ENCODE results near the gene DFFB.
"Not testable (repeated sequence)": the region's sequence is repeated elsewhere in the genome, so short reads cannot be mapped to it uniquely, and the experiment has no call there.

The DFFB gene

GRCh38 chr1:3910857-3911845, 53.9 kb downstream of the DFFB start:
- DNase-seq = peak; percentile 67

- DNase-seq = no peak
Measured at GRCh38 chr1:3911981-3912808, 54.9 kb downstream of the DFFB start.

DNA sequence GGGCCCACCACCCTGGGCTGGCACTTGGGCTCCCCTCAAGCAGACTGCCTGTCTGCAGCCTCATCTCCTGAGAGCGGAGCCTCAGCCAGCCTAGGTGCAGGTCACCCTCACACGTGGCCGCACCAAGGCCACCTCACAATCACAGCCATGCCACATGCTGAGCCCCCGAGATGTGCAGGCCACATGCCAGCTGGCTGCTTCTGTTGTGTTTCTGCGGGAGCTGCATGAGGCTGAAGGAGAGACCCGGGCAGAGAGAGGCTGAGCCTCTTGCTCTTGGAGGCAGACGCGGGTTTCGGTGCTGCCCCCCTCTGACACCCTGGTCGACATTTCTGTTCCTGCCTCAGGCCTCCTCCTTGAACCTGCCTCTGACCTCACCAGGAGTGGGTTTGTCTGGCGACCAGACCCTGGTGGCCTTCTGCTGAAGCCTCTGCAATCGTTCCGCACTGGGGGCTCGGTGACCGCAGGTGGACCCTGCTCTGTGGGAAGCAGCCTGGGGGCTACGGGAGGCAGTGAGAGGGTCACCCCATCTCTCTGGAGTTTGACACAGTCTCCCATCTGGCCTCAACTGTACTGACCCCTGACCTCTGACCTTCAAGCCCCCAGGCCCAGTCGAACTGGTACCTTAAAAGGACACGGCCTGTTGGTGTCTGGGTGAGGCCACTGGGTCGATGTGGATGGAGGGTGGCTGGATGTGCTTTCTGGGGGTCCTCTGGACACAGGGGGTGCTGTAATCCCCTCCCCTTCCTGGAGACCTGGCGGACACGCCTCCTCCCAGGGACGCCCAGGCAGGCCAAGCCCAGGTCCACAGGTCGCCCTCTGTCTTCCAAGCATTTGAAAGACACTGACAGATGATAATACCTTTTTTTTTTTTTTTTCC, 55.8 kb downstream of the DFFB start:
- no peak for DNase-seq

- no peak for DNase-seq
Measured at GRCh38 chr1:3914331-3914851, 57.1 kb downstream of the DFFB start.

DNA sequence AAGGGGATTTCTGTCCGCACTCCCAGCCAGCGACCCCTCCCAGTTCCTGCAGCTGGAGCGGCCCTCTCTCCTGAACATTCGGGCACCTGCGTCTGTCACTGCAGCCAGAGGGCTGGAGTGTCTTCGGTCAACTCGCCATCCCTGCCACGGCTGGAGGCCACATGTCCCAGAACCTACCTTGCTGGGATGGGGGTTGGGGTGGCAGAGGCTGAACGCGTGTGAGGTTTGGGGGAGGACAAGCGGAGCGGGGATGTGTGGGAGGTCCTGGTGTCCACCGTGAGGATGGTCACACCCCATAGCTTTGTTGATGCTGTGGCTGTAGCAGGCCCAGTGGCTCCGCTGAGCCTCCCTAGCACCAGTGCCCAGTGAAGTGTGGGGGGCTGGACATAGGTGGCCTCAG, 57.6 kb downstream of the DFFB start:
- DNase-seq = no peak

DNA sequence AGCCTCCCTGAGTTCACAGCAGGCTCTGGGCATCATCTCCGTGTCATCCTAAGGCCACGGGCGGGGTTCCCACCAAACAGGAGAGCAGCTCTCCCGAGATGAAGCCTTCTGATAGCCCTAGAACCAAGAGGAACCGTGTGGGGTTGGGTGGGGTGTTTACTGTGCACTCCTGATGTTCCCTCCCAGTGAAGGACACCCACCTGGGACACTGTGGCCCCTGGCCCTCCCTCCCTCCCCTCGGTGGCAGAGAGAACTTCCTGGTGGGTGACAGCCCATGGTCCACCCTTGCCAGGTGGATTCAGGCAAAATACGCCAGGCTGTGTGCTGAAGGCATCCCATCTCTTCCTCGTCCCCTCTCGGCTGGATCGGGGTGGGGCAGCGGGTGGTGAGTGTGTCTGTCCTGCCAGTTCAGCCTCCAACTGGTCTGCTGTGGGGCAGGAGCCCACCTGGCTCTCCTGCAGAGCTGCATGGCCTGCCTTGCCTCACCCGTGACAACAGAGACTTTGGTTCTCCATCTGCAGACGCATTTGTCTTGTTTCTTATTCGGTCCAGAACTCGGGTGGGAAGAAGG, 58.4 kb downstream of the DFFB start:
- no peak for DNase-seq

- no peak for DNase-seq
Measured at GRCh38 chr1:3917761-3918160, 60.5 kb downstream of the DFFB start.

DNA sequence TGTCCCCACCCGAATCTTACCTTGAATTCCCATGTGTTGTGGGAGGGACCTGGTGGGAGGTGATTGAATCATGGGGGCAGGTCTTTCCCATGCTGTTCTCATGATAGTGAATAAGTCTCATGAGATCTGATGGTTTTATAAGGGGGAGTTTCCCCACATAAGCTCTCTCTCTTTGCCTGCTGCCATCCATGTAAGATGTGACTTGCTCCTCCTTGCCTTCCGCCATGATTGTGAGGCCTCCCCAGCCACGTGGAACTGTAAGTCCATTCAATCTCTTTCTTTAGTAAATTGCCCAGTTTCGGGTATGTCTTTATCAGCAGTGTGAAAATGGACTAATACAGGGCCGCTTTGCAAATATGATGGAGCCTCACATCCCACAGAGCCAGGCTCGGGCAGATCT, 61.1 kb downstream of the DFFB start:
- not testable (repeated sequence) for DNase-seq

- DNase-seq = no peak
Measured at GRCh38 chr1:3918966-3919611, 61.8 kb downstream of the DFFB start.

- no peak for DNase-seq
Measured at GRCh38 chr1:3919706-3920105, 62.4 kb downstream of the DFFB start.

- DNase-seq = no peak
Measured at GRCh38 chr1:3921765-3922164, 64.5 kb downstream of the DFFB start.

- DNase-seq = no peak
Measured at GRCh38 chr1:3922201-3922725, 65.0 kb downstream of the DFFB start.

DNA sequence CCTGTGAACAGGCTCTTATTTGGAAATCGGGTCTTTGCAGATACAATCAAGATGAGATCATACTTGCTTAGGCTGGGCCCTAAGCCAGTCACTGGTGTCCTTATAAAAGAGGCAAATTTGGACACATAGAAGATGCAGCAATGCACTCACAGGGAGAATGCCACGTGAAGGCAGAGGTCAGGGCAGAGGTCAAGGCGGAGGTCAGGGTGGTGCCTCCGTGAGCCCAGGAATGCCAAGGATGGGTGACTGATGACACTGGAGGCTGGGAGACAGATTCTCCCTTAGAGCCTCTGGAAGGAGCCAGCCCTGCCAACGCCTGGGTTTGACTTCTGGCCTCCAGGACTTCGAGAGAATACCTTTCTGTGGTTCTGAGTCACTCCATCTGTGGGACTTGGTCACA, 65.6 kb downstream of the DFFB start:
- no peak for DNase-seq

DNA sequence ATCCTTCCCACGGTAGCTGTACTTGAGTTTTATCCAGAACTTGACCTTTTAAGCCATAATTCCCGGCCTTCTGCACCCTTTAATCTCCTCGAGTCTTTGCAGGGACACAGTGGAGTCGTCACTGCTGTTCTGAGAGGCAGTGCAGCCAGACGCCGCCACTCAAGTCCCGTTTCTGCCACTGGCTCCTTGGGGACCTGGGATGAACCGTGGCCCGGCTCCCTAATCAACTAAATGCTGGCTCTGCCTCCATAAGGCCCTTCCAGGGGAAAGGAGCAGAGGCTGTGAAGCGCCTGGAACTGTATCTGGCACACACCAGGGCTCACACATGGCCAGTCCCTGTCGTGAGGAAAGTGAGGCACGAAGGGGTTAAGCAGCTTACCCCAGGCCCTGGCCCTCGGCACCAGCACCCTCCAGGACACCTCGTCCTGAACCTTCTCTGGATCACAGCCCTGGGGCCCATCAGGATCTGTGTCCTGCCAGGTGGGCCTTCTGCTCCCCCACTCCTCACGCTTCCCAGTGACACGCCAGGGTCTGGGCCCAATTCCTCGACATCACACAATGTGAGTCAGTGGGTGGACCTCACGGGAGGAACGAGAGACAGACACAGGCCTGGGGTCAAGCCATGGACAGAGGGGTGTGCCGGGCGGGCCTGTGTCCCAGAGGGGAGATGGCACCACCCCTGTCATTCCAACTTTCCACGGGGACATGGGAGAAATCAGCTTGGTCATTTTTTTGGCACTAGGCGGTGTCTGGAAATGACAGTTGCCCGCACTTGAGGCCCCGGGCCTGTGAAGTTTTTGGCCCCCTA, 66.3 kb downstream of the DFFB start:
- DNase-seq = no peak

DNA sequence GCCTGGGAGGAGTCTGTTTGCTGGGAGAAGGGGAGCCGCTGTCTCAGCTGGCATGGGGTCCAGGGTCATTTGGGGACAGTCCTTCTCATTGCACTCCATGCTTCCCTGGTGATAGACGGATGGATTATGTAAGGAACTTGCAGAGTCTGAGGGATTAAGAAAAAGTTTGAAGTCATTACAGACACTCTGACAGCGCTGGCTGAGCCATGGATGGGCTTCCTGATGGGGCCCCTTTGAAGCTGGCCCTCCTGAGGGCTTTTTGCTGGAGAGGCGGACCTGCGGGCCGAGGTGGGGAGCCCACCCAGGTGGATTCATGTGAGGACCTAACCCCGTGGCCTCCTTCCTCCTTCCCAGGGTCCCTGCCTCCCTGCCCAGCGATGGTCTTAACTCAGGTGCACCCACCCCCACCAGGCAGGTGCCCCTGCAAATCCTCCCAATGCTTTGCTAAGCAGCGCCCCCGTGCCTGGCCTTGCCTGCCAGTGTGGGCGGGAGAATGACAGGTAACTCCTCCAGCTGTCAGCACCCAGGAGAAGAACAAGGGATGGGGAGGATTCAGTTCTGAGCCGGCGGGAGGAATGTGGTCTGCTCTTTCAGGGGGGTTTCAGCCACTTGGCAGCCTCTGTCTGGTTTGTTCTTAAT, 67.0 kb downstream of the DFFB start:
- no peak for DNase-seq

DNA sequence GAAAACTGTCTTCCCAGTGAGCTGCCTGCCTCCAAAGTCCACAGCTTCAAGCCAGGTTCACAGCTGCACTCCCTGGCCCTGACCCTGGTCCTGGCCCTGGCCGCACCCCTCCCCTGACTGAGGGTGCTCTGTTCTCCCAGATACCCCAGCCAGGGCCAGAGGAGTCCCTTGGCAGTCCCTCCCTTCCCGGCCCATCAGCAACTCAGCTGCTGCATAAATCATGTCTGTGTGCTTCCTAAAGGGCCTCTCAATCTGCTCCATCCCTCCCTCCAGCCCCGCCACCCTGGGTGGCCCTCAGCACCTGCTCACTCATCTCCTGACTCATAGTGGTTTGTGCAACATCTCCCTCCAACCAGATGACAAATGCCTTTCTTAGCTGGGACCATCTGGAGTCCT, 67.5 kb downstream of the DFFB start:
- DNase-seq = no peak

DNA sequence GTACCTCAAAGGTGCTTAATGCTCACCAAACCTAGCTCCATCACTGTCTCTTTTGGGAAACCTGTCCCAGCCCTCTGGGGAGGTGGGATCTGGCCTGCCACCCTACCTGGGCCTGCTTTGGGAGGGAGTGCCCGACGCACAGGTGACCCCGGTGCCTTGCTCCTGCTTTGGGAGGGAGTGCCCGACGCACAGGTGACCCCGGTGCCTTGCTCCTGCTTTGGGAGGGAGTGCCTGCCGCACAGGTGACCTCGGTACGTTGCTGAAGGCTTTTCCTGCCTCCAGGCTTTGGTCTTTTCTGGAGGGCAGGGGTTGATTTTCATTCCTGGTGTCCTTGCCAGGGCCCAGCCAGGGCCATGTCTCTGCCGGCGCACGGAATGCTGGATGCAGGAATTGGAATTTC, 68.0 kb downstream of the DFFB start:
- DNase-seq = no peak

DNA sequence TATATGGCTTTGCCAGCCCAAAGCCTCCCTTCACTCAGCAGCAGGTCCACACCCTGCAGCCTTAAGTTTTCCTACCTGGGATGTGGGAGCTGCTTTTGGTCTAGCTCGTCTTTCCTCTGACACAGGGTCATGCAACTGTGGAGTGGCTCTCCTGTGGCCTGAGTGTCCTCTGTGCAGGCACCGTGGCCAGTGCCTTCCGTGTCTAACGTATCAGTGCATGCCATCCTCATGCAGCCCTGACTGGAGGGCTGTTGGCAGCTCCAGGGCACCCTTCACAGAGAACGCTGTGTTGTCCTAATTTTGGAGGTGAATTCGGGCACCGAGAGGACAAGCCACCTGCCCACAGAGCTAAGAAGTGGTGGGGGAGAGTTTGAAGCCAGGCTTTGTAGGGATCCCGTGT, 68.5 kb downstream of the DFFB start:
- DNase-seq = no peak

DNA sequence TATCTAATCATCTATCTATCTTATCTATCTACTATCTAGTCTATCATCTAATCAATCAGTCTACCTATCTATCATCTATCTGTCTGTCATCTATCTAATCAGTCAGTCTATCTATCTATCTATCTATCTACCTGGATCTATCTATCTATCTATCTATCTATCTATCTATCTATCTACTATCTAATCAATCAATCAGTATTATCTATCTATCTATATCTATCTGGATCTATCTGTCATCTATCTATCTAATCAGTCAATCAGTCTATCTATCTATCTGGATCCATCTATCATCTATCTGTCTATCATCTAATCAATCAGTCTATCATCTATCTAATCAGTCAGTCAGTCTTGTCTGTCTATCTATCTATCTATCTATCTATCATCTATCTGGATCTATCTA, 69.7 kb downstream of the DFFB start:
- DNase-seq = no peak

GRCh38 chr1:3928586-3928985, 71.3 kb downstream of the DFFB start:
- DNase-seq = no peak
